Measurements from ENCODE around the gene ERN1. TPM values are rescaled to one million over a fixed set of nuclear protein-coding genes. Genes with fewer than 3 reads are reported as not detected.
"Not testable (repeated sequence)": the region's sequence is repeated elsewhere in the genome, so short reads cannot be mapped to it uniquely, and the experiment has no call there.

Gene ERN1
- total RNA-seq, 1 donor from 2014 or later = 7.1 TPM

GRCh38 chr17:64120972-64121786 is 8.8 kb downstream of the ERN1 start:
- ATAC-seq = peak; percentile 66
- DNase-seq (ENCODE audit: missing footprints); intact Hi-C loops (cut with DNase I): not testable (repeated sequence)

- DNase-seq (ENCODE audit: missing footprints) (no peak), ATAC-seq (no peak)
- intact Hi-C loops (cut with DNase I) = no loop called here
Observed at GRCh38 chr17:64120159-64120810, 9.7 kb downstream of the ERN1 start.

GRCh38 chr17:64117981-64118979 is 11.7 kb downstream of the ERN1 start:
- DNase-seq (ENCODE audit: missing footprints) (no peak), ATAC-seq (peak; percentile 64)
- intact Hi-C loops (cut with DNase I) = no loop called here

GRCh38 chr17:64115822-64116534 is 14.0 kb downstream of the ERN1 start:
- intact Hi-C loops (cut with DNase I) = no loop called here
- peak; percentile 31 for ATAC-seq
- no peak for DNase-seq (ENCODE audit: missing footprints)

GRCh38 chr17:64115043-64115698 is 14.8 kb downstream of the ERN1 start:
- ATAC-seq (no peak), DNase-seq (ENCODE audit: missing footprints) (no peak)
- intact Hi-C loops (cut with DNase I) = no loop called here

- ATAC-seq (no peak), DNase-seq (ENCODE audit: missing footprints) (no peak)
- intact Hi-C loops (cut with DNase I) = no loop called here
Observed at GRCh38 chr17:64113006-64113405, 16.9 kb downstream of the ERN1 start.

GRCh38 chr17:64111831-64112230 is 18.1 kb downstream of the ERN1 start:
- DNase-seq (ENCODE audit: missing footprints) = no peak
- intact Hi-C loops (cut with DNase I) = no loop called here
- ATAC-seq = no peak

- DNase-seq (ENCODE audit: missing footprints) = no peak
- ATAC-seq = no peak
- intact Hi-C loops (cut with DNase I) = no loop called here
Observed at GRCh38 chr17:64110379-64111152, 19.4 kb downstream of the ERN1 start.

GRCh38 chr17:64109400-64109799 is 20.5 kb downstream of the ERN1 start:
- ATAC-seq = no peak
- intact Hi-C loops (cut with DNase I) = no loop called here

GRCh38 chr17:64107500-64108236 is 22.3 kb downstream of the ERN1 start:
- DNase-seq (ENCODE audit: missing footprints) = no peak
- ATAC-seq = no peak
- intact Hi-C loops (cut with DNase I) = no loop called here

More at GRCh38 chr17:64109400-64109799, 20.5 kb downstream of the ERN1 start:
- DNase-seq (ENCODE audit: missing footprints) = no peak

GRCh38 chr17:64106918-64107317 is 23.0 kb downstream of the ERN1 start:
- intact Hi-C loops (cut with DNase I) = no loop called here
- ATAC-seq = no peak
- no peak for DNase-seq (ENCODE audit: missing footprints)

- intact Hi-C loops (cut with DNase I) = no loop called here
- no peak for DNase-seq (ENCODE audit: missing footprints)
- ATAC-seq = no peak
Observed at GRCh38 chr17:64103391-64104364, 26.3 kb downstream of the ERN1 start.

- DNase-seq (ENCODE audit: missing footprints) = no peak
- intact Hi-C loops (cut with DNase I) = no loop called here
- ATAC-seq = no peak
Observed at GRCh38 chr17:64102627-64103390, 27.1 kb downstream of the ERN1 start.

- ATAC-seq (no peak), DNase-seq (ENCODE audit: missing footprints) (no peak)
- intact Hi-C loops (cut with DNase I) = no loop called here
Observed at GRCh38 chr17:64099543-64099942, 30.4 kb downstream of the ERN1 start.

All from Right ventricle myocardium inferior (tissue), 1 donor.